AG10803 (cell line): ENCODE data around the gene AGAP1.

ENCODE experiments used
- DNase-seq: peaks from one replicate; pipeline ENCODE4 v3.0.0; 2010; ENCODE audit warnings: low read depth
- H3K4me3 ChIP-seq: 2 replicates; pipeline ENCODE4 v1.5.1; 2011; ENCODE audit warnings: mild to moderate bottlenecking, low read length, control low read depth
- CTCF ChIP-seq: conservative IDR thresholded peaks from 2 replicates; pipeline ENCODE4 v1.5.1; 2011; ENCODE audit warnings: mild to moderate bottlenecking, low read length, control low read depth, inconsistent platforms

The AGAP1 gene

DNA sequence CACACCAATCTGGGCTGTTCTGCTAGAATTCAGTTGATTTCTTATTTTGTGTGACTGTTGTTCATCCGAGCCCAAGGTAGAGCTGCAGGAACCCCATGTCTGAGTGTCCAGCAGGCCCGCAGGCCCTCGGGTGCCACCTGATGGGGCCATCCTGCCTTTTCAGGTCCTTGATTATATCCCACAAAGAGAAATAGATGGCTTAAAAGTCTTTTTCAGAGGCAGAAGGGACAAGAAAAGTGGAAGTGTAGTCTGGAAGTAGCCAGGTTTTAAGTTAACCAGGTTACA lies 52.2 kb downstream of the AGAP1 start:
- DNase-seq, result no peak
- no peak for TF ChIP-seq CTCF
- no peak overlapping the region for H3K4me3 ChIP-seq

DNA sequence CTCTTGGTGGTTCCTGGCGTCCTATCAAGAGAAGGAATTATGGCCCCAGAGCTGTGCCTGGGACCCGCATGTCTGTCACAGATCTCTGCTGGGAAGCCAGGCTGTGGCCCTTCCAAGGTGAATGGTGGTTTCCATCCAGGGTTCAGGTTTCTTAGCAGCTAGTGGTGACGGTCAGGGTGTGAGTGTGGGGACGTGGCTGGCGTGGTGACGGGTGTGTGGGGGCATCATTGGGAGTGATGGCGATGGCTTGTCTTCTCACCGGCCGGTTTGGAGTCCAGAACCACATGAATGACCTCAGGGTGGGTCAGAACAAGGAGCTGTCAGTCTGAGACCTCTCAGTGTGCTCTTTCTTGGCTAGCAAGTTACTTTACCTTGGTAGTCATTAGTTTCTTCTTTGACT lies 52.6 kb downstream of the AGAP1 start:
- no peak overlapping the region for H3K4me3 ChIP-seq
- DNase-seq, result no peak
- TF ChIP-seq CTCF, result no peak

- DNase-seq, result no peak
- no peak overlapping the region for H3K4me3 ChIP-seq
- TF ChIP-seq CTCF, result no peak
Measured at GRCh38 chr2:235549735-235550377, 56.0 kb downstream of the AGAP1 start.

GRCh38 chr2:235550378-235550760 lies 56.5 kb downstream of the AGAP1 start:
- no peak for TF ChIP-seq CTCF
- no peak overlapping the region for H3K4me3 ChIP-seq

GRCh38 chr2:235550946-235551345 lies 57.1 kb downstream of the AGAP1 start:
- no peak for TF ChIP-seq CTCF
- no peak overlapping the region for H3K4me3 ChIP-seq
- DNase-seq, result no peak

More at GRCh38 chr2:235550378-235550760, 56.5 kb downstream of the AGAP1 start:
- DNase-seq, result no peak

DNA sequence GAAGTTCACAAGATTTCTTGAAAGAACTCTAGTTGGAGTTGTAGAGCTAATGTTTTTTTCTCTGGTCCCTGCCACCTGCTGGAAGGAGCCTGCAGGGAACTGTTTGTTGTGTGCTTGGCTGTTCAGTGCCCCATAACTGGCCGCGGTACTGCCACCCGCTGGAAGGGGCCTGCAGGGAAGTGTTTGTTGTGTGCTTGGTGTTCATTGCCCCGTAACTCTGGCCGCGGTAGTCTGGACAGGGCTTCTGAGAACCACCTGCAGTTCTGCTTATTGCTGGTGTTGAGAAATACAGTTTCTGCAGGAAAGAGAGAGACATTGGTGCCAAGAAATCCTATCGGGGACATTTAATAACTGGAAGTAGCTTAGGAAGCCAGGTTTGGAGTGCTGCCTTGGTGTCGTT lies 58.1 kb downstream of the AGAP1 start:
- H3K4me3 ChIP-seq, result no peak overlapping the region
- peak; percentile 45 for DNase-seq
- TF ChIP-seq CTCF, result peak; percentile 45

DNA sequence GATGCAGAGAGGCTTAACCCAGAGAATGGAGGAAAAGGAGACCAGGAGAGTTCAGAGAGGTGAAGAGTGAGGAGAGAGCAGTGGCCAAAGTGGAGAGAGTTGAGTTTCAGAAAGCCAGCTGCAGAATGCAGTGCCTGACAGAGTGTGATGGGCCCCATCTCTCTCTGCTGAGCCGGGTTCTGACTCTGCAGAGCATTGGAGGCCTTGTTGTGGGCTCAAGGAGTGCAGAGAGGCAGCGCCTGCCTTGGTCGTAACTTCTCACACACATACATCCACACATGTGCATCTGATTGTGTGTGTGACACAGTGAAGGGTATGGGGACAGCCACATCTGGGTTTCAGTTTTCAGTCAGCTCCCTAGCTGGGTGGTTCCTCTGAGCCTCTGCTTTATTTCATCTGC lies 58.8 kb downstream of the AGAP1 start:
- TF ChIP-seq CTCF, result no peak
- no peak overlapping the region for H3K4me3 ChIP-seq
- DNase-seq, result no peak
